ENCODE measurements around the gene MAP3K14.

The MAP3K14 gene

GRCh38 chr17:45308016-45308365, 8.8 kb downstream of the MAP3K14 start:
- no peak overlapping the region for H2BK12ac ChIP-seq (ENCODE audit: low read length)
- H3K27me3 ChIP-seq (ENCODE audit: insufficient read depth, low read length): no peaks in the 10 kb centered on the region

DNA sequence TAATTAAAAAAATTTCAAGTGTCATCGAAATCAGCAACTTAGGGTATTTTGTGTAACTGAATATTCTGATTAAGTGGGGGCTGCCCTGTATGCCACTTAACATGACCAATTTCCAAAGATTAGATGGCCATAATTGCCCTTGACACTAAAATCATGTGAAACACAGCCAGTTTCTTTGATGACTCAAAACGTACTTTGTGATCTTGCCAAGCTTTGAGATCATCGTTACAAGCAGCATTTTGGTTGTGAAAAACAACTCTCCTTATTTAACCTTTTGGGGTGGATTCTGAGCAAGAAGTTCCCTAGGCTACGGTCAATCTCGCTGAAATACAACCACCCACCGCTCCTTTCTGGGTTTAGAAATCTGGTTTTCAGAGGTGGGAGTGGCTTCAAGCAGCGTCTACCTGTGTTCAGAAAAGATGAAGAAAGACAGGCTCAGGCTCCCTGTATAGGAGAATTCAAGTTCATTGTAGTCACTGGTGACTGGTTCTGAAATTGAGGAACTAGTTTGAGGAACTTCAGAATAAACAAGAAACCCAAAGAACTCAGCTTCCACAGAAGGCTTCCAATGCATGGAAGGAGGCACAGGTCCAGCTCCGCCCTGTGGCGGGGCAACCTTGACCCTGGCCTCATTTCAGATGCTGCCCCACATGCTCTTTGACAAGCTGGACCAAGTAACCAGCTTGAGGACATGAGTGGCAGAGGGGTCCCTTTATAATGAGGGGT, 9.4 kb downstream of the MAP3K14 start:
- Histone ChIP-seq H2BK12ac (ENCODE audit: low read length) (no peak overlapping the region), H3K36me3 (ENCODE audit: control insufficient read depth in 1 of 2, insufficient read depth in 2 of 2, low read length in 2 of 2) (peaks cover 0 to 2% of the 10 kb centered on the region in 2 experiments), H2BK120ac (ENCODE audit: insufficient read depth, low read length, poor library complexity) (no peak overlapping the region), H4K91ac (ENCODE audit: low read depth, low read length) (no peak overlapping the region), H3K4me1 (ENCODE audit: control insufficient read depth in 1 of 2, insufficient read depth in 2 of 2, low read length in 2 of 2) (peaks cover 5 to 9% of the 10 kb centered on the region in 2 experiments), H3K79me1 (ENCODE audit: low read length) (no peaks in the 10 kb centered on the region), H3K23ac (ENCODE audit: low read length) (no peak overlapping the region), H2BK5ac (ENCODE audit: low read depth, low read length, poor library complexity) (no peak overlapping the region), H3K79me2 (ENCODE audit: control insufficient read depth, insufficient read depth, low read length, poor library complexity) (no peaks in the 10 kb centered on the region), H3K9me3 (ENCODE audit: insufficient read depth, low read depth, low read length) (peaks cover 3% of the 10 kb centered on the region), H3K4me3 (ENCODE audit: low read depth, low read length) (no peak overlapping the region), H3K14ac (ENCODE audit: low read length) (no peak overlapping the region), H3K27ac (ENCODE audit: low read depth, low read length) (no peak overlapping the region), H4K8ac (ENCODE audit: low read depth, low read length) (no peak overlapping the region), H3K27me3 (ENCODE audit: insufficient read depth, low read length) (no peaks in the 10 kb centered on the region), H2AK5ac (ENCODE audit: low read length) (no peak overlapping the region), H4K12ac (ENCODE audit: low read depth, low read length) (no peak overlapping the region), H3K9ac (ENCODE audit: low read length) (no peak overlapping the region), H3K4me2 (ENCODE audit: low read length) (no peak overlapping the region), H3K18ac (ENCODE audit: low read length) (no peak overlapping the region), H2AFZ (ENCODE audit: insufficient read depth, low read length, poor library complexity) (no peak overlapping the region), H3K4ac (ENCODE audit: low read depth, low read length) (no peak overlapping the region)
- peak in 1 of 2 donors; percentile 43 for DNase-seq
- WGBS (ENCODE audit: extremely low coverage, insufficient coverage, insufficient read length): no CpG with 5 or more reads among the region's 9 CpGs

More at GRCh38 chr17:45308016-45308365, 8.8 kb downstream of the MAP3K14 start:
- Histone ChIP-seq H4K8ac (ENCODE audit: low read depth, low read length) (no peak overlapping the region), H4K91ac (ENCODE audit: low read depth, low read length) (no peak overlapping the region), H3K79me2 (ENCODE audit: control insufficient read depth, insufficient read depth, low read length, poor library complexity) (no peaks in the 10 kb centered on the region), H2AFZ (ENCODE audit: insufficient read depth, low read length, poor library complexity) (no peak overlapping the region), H3K9ac (ENCODE audit: low read length) (no peak overlapping the region), H3K23ac (ENCODE audit: low read length) (no peak overlapping the region), H3K4me2 (ENCODE audit: low read length) (no peak overlapping the region), H3K18ac (ENCODE audit: low read length) (no peak overlapping the region), H3K4ac (ENCODE audit: low read depth, low read length) (no peak overlapping the region), H2BK5ac (ENCODE audit: low read depth, low read length, poor library complexity) (no peak overlapping the region), H3K14ac (ENCODE audit: low read length) (no peak overlapping the region), H2AK5ac (ENCODE audit: low read length) (no peak overlapping the region), H3K27ac (ENCODE audit: low read depth, low read length) (no peak overlapping the region), H3K9me3 (ENCODE audit: insufficient read depth, low read depth, low read length) (peaks cover 3% of the 10 kb centered on the region), H3K79me1 (ENCODE audit: low read length) (no peaks in the 10 kb centered on the region), H4K12ac (ENCODE audit: low read depth, low read length) (no peak overlapping the region), H3K36me3 (ENCODE audit: control insufficient read depth in 1 of 2, insufficient read depth in 2 of 2, low read length in 2 of 2) (peaks cover 0 to 2% of the 10 kb centered on the region in 2 experiments), H3K4me1 (ENCODE audit: control insufficient read depth in 1 of 2, insufficient read depth in 2 of 2, low read length in 2 of 2) (peaks cover 10% of the 10 kb centered on the region in 2 experiments), H2BK120ac (ENCODE audit: insufficient read depth, low read length, poor library complexity) (no peak overlapping the region), H3K4me3 (ENCODE audit: low read depth, low read length) (no peak overlapping the region)
- no CpG with 5 or more reads among the region's 6 CpGs for WGBS (ENCODE audit: extremely low coverage, insufficient coverage, insufficient read length)
- peak in 1 of 2 donors; percentile 10 for DNase-seq

- Histone ChIP-seq H3K79me1 (ENCODE audit: low read length) (no peaks in the 10 kb centered on the region), H4K91ac (ENCODE audit: low read depth, low read length) (no peak overlapping the region), H3K27me3 (ENCODE audit: insufficient read depth, low read length) (no peaks in the 10 kb centered on the region), H3K18ac (ENCODE audit: low read length) (no peak overlapping the region), H4K8ac (ENCODE audit: low read depth, low read length) (no peak overlapping the region), H2BK12ac (ENCODE audit: low read length) (no peak overlapping the region), H3K79me2 (ENCODE audit: control insufficient read depth, insufficient read depth, low read length, poor library complexity) (no peaks in the 10 kb centered on the region), H2BK120ac (ENCODE audit: insufficient read depth, low read length, poor library complexity) (no peak overlapping the region), H3K4me3 (ENCODE audit: low read depth, low read length) (no peak overlapping the region), H3K4ac (ENCODE audit: low read depth, low read length) (no peak overlapping the region), H2AFZ (ENCODE audit: insufficient read depth, low read length, poor library complexity) (no peak overlapping the region), H3K9ac (ENCODE audit: low read length) (no peak overlapping the region), H3K4me2 (ENCODE audit: low read length) (no peak overlapping the region), H3K4me1 (ENCODE audit: control insufficient read depth in 1 of 2, insufficient read depth in 2 of 2, low read length in 2 of 2) (peaks cover 1 to 7% of the 10 kb centered on the region in 2 experiments), H3K14ac (ENCODE audit: low read length) (no peak overlapping the region), H3K23ac (ENCODE audit: low read length) (no peak overlapping the region), H3K36me3 (ENCODE audit: control insufficient read depth in 1 of 2, insufficient read depth in 2 of 2, low read length in 2 of 2) (peaks cover 0 to 2% of the 10 kb centered on the region in 2 experiments), H4K12ac (ENCODE audit: low read depth, low read length) (no peak overlapping the region), H2BK5ac (ENCODE audit: low read depth, low read length, poor library complexity) (no peak overlapping the region), H3K9me3 (ENCODE audit: insufficient read depth, low read depth, low read length) (peaks cover 3% of the 10 kb centered on the region), H3K27ac (ENCODE audit: low read depth, low read length) (no peak overlapping the region), H2AK5ac (ENCODE audit: low read length) (no peak overlapping the region)
- no CpG with 5 or more reads among the region's 5 CpGs for WGBS (ENCODE audit: extremely low coverage, insufficient coverage, insufficient read length)
- no peak for DNase-seq
Observed at GRCh38 chr17:45306623-45307022, 10.2 kb downstream of the MAP3K14 start.

GRCh38 chr17:45306094-45306493, 10.7 kb downstream of the MAP3K14 start:
- Histone ChIP-seq H3K4ac (ENCODE audit: low read depth, low read length) (no peak overlapping the region), H4K8ac (ENCODE audit: low read depth, low read length) (no peak overlapping the region), H3K27ac (ENCODE audit: low read depth, low read length) (no peak overlapping the region), H2BK120ac (ENCODE audit: insufficient read depth, low read length, poor library complexity) (no peak overlapping the region), H4K12ac (ENCODE audit: low read depth, low read length) (no peak overlapping the region), H4K91ac (ENCODE audit: low read depth, low read length) (no peak overlapping the region), H3K18ac (ENCODE audit: low read length) (no peak overlapping the region), H3K9me3 (ENCODE audit: insufficient read depth, low read depth, low read length) (peaks cover 3% of the 10 kb centered on the region), H3K4me3 (ENCODE audit: low read depth, low read length) (no peak overlapping the region), H3K79me1 (ENCODE audit: low read length) (no peaks in the 10 kb centered on the region), H2BK5ac (ENCODE audit: low read depth, low read length, poor library complexity) (no peak overlapping the region), H3K14ac (ENCODE audit: low read length) (no peak overlapping the region), H2AK5ac (ENCODE audit: low read length) (no peak overlapping the region), H3K23ac (ENCODE audit: low read length) (no peak overlapping the region), H3K4me2 (ENCODE audit: low read length) (no peak overlapping the region), H3K4me1 (ENCODE audit: control insufficient read depth in 1 of 2, insufficient read depth in 2 of 2, low read length in 2 of 2) (peaks cover 0 to 3% of the 10 kb centered on the region in 2 experiments), H2BK12ac (ENCODE audit: low read length) (no peak overlapping the region), H3K36me3 (ENCODE audit: control insufficient read depth in 1 of 2, insufficient read depth in 2 of 2, low read length in 2 of 2) (peaks cover 0 to 2% of the 10 kb centered on the region in 2 experiments), H2AFZ (ENCODE audit: insufficient read depth, low read length, poor library complexity) (no peak overlapping the region), H3K9ac (ENCODE audit: low read length) (no peak overlapping the region), H3K27me3 (ENCODE audit: insufficient read depth, low read length) (no peaks in the 10 kb centered on the region), H3K79me2 (ENCODE audit: control insufficient read depth, insufficient read depth, low read length, poor library complexity) (no peaks in the 10 kb centered on the region)
- peak in 1 of 2 donors; percentile 42 for DNase-seq
- no CpG with 5 or more reads among the region's 4 CpGs for WGBS (ENCODE audit: extremely low coverage, insufficient coverage, insufficient read length)
